Activated CD8-positive, alpha-beta memory T cell treated with anti-CD3 and anti-CD28 coated beads for 1 hour (primary cell): ENCODE measurements around the gene TGM2.

Experiments used
- DNase-seq, 2 donors: peaks; one replicate each; pipeline ENCODE4 v3.0.0-alpha.2; 2020; ENCODE audit warnings: low read depth in 1 of 2; ENCODE audit errors: extremely low read depth in 1 of 2

The TGM2 gene

DNA sequence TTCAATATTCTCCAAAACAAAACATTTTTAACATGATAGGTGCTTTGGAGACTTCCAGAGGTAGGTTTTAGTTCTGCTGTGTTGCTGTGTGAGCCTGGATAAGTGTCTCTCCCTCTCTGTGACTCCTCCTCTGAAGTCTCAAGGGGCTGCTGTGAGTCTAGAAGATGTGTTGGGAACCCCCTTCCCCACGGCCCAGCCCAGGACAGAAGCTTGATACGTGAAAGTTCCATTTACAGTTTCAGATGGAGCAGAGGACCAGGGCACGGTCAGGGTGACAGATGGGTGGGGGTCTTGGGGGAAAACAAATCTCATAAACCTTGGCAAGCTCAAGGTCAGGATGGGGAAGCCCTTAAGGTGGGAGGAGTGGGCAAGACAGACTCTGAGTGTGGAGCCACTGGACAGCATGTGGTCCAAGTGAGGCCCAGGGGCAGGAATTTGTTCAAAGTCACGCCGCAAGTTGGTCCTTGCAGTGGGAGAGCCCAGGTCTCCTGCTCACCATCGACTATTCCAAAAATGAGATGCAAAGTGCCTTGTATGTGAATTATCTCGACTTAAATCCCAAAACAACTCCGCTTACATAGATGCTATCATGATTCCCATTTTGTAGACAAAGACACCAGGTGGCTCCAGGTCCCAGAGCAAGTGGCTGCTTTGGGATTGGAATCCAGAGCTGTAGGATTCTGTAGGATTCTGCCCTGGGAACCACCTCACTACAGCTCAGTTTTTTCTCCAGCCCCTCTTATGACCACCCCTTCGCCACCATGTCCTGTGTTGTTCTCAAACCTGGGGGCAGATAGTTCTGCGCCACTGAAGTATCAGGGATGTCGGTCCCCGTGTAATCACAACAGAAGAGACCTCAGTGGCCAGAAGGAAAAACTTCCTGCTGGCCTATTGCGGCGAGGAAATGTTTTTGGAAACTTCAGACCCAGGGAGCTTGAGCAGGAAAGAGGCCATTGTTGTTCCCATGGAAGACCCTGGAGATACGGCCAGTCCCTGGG is 1.9 kb downstream of the TGM2 start:
- no peak for DNase-seq

DNA sequence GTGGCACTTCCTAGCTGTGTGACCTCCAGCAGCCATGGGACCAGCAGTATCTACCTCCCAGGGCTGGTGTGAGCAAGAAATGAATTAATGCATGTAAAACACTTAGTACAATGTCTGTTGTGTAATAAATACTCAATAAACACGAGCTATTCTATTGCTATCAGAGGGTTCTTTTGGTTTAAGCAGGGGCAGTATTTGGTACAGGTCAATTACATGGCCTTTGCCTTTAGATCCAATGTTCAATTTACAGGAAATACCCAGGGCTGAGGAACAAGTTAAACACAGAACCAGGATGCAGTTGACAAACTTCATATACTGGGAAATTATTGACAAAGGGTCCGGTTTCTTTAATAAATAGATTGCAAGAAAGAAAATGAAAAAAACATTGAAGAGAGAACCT is 2.9 kb downstream of the TGM2 start:
- DNase-seq = no peak

DNA sequence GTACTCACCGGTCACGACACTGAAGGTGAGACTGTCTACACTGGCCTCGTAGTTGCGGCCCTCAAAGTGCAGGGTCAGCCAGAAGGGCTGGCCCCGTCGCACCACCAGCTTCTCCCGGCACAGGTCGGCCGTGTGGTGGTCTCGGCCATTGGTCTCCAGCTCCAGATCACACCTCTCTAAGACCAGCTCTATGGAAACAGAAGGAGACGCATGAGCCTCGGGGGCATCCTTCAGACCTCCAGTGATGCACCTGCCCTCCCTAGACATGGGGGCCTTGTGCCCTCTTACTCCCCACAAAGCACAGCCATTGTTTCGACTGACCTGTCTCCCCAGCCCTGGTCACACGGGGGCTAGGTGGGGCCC is 3.7 kb downstream of the TGM2 start:
- DNase-seq = no peak

DNA sequence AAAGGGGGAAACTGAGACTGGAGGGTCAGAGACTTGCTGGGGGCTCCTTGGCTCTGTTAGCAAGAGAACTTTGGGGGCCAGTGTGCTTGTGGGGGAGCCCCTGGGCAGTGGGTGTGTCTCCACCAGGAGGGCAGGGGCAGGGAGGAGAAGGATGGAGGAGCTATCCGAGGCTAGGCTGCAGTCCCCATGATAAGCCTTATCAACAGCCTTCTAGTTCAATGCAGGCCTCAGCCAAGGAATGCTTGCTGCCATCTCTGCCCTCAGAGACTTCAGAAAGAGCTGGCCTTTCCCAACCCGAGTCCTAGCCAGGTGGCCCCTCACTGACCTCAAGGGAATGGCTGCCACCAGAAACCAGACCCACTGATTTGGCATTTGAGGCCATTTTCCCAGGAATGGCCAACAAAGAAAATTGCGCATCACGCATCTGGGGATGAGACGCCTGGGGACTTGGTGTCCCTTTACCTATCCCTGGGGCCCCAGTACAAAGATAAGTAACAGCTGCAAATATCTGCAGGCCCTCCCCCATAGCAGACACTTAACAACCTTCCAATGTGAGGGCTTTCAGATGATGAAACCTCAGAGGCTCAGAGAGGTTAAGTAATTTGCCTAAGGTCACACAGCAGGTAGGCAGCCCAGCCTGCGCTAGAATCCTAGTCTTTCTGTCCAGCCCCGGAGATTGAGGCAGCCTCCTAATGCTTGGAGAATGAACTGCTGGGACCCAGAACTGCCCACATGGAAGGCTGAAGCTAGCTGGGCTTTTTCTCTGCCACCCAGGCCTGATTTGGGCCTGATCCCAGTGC is 4.9 kb downstream of the TGM2 start:
- DNase-seq = no peak

DNA sequence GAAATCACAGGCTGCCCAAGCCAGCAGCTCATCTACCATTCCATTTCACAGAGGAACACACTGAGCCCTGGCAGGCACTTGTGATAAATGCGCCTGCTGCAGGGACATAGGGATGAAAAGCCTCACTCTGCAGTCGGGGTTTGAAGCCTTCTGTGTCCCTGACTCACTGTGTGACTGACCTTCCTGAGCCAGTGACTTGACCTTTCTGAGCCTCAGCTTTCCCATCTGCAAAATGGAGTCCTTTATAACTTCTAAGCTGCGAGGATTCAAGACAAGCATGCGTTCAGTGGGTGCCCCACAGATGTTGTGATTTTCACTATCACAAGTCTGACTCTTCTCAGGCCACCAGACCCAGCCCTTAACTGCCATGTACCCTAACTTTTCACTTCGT is 5.5 kb downstream of the TGM2 start:
- DNase-seq = no peak

DNA sequence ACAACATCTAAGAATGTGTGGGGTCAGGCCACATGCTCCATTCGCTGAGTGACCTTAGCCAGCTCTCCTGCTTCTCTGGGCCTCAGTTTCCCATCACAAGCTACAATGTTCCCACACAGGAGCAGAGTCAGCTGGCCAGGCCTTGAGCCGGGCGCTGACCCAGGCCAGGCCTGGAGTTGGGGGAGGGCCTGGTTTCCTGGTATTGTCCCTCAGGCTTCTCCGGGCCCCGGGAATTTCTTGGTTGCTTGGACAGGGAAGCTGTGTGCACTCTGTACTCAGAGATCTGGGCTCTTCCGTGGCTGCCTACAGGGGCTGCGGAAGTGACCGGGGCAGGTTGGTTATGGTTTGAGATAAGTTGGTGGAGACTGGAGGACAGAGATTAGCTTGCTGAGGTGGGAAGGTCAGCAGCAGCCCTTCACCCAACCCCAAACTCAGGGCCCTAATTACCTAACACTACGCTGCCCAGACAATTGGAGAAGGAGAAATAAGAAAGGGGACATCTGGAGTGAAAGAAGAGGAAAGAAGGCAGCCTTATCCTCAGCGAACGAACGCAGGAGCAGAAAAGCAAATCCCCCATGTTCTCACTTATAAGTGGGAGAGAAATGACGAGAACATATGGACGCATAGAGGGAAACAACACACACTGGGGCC is 6.2 kb downstream of the TGM2 start:
- DNase-seq = no peak

DNA sequence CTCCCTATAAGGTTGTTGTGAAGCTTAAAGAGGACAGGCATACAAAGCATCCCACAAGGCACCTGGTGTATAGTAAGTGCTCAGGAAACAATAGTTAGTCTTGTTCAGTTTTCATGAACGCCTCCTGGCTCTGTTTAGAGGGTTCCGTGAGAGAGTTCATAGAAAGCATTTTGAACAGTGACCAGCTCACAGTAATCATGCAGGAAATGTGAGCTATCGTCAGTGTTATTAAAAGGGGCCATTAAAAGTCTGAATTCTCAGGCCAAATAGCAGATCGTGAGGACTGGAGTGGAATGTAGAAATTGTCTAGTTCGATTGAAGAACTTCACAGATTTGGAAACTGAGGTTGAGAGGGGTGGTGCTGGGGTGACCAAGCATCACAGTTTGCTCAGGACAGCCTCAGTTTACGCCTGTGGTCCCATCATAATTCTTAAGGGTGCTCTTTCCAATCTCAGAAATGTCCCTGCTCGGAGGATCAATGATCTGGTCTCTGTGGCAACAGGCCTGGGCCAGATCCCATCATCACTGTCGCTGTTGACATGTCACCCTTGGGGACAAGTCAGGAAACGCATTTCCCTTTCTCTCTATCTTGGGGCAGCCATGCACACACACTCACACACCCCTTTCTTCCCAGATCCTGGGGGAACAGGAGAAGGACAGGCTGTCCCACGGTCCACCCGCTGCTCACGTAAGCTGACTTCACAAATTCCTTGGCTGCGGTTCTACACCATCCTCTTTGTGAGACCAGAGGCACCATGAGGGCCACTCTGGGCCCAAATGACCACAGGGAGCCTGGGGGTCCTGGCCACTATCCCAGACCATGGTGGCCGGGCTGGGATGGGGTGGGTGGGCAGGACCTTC is 7.2 kb downstream of the TGM2 start:
- no peak for DNase-seq

DNA sequence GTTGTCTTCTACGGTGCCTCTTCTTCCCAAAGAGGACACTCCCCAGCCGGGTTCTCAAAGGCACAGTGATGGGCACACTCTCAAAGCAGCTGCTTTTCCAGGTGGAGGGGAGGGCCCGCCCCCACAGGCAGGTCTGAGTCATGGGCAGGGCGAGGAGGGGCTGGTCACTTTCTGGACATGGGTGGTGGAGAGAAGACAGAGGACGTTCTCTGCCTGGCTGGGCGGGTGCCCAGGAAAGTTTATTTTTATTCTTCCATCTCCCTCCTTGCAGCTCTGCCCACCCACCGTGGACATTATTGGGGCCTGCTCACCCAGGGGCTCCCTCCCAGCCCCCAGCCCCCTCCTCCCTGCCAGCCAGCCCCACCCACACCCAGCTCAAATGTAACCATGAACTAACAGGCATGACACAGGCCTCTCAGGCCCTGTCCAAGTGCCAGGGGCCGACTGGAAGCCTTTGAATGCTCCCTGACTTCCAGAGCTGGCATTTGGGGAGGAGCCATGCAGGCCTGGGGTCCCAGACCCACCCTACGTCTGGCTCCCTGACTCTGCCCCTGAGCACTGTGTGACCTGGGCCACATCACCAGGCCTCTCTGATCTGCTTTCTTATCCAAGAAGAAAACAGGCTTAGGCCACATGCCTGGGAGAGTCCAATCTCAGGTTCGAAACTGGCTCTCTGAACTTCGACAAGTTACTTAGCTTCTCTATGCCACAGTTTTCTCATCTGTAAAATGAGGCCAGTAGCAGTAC is 8.0 kb downstream of the TGM2 start:
- no peak for DNase-seq

DNA sequence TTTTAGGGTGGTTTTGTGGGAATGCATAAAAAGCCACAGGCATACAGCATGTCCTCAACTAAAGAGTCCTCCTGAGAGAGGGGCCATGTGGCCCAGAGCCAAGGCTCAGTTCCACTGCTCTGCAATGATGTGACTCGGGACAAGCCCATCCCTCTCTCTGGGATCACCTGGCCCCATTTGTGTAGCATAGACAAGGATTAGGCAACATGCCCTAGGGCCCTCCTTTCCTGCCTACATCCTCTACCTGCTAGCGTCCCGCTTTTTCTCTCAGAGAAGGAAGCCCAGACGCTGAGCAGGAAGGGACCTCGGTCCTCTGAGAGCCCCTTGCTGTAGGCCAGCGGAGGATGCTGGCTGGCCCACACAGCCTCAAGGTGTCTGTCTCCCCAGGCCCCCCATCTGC is 8.8 kb downstream of the TGM2 start:
- no peak for DNase-seq

DNA sequence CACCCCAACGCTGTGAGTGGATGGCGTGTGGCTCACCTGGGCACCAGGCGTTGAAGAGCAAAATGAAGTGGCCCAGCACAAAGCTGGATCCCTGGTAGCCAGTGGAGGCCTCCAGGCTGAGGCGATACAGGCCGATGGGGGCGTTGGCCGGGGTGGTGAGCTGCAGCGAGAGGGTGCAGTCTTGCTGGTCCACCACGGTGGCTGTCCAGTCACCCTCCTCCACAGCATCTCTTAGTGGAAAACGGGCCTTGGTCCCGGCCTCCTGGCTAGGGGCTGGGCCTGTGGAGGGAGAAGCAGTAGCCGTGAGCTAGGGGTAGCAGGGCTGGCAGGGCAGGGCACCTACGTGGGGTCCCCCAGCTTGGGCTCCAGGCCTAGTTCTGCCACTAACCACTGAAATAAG is 9.3 kb downstream of the TGM2 start:
- DNase-seq = no peak

DNA sequence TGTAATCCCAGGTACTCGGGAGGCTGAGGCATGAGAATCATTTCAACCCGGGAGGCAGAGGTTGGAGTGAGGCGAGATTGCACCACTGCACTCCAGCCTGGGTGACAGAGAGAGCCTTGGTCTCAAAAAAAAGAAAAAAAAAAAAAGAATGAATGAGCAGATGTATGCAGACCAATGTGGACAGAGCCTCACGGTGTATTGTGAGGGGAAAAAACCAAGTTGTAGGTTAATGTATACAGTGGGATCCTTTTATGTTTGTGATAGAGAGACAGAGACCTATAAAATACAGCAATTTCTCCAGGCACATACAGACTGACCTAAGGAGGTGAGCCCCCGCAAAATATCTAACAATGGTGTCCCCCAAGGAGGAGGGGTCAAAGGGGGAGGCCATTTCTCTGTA is 11.7 kb downstream of the TGM2 start:
- no peak for DNase-seq

DNA sequence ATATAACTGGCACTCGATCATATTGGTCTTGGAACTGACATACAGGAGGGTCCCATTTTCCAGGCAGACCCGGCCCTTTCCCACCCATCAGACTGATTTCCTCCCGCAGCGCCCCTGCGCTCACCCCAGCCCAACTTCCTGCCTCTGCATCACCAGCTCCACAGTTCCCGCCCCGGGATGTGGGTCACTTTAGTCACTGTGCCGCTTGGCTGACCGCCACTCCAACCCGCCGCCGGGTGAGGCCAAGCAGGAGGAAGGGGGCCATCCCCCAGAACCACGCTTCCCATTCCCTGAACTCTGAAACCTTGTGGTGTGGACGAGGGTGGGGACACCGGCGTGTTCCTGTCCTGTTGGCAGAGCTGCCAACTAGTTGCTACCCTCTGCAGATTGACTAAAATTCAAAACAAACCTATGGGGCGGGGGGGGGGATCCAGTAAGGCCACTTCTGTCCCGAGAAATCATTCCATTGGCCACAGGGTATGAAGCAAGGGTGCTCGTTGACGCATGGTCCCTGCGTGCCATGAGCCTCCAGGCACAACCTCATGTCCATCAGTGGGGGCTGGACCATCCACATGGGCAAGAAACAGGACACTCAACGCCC is 12.3 kb downstream of the TGM2 start:
- no peak for DNase-seq

DNA sequence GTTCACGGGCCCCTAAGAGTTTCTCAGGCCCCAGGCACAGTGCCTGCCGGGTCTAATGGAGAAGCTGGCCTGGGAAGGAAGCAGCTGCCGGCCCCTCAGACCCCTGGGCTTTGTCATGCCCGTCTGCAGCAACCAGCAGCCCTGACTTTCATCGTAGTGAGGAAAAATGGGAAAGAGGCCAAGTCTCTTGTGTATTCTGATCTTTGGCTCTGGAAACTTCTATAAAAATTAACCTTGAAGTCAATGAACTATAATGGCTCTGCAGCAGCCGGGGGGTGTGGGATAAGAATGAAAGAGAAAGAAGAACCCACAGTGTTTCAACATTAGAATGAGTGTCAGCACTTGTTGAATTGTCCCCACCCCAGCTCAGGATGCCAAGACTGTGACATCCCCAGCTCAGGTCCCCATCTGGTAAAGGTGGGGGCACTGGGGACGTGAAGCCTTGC is 12.9 kb downstream of the TGM2 start:
- DNase-seq = no peak

DNA sequence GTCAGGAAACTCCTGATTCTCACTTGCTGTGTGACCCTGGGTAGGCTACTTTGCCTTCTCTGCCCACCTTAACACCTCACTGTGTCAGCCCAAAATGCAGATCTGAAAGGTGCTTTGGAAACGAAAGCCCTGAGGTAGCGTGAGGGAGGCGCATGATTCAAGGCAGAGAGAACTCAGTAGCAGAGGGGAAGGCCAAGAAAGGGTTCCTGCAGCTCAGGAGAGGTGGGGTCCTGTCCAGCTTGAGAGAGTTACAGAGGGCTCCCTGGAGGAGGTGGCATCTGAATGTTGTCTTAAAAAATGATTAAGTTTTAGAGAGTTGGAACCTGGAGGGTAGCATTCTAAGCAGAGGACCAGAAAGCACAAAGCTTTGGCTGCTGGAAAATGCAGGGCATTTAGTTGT is 13.6 kb downstream of the TGM2 start:
- DNase-seq = no peak

DNA sequence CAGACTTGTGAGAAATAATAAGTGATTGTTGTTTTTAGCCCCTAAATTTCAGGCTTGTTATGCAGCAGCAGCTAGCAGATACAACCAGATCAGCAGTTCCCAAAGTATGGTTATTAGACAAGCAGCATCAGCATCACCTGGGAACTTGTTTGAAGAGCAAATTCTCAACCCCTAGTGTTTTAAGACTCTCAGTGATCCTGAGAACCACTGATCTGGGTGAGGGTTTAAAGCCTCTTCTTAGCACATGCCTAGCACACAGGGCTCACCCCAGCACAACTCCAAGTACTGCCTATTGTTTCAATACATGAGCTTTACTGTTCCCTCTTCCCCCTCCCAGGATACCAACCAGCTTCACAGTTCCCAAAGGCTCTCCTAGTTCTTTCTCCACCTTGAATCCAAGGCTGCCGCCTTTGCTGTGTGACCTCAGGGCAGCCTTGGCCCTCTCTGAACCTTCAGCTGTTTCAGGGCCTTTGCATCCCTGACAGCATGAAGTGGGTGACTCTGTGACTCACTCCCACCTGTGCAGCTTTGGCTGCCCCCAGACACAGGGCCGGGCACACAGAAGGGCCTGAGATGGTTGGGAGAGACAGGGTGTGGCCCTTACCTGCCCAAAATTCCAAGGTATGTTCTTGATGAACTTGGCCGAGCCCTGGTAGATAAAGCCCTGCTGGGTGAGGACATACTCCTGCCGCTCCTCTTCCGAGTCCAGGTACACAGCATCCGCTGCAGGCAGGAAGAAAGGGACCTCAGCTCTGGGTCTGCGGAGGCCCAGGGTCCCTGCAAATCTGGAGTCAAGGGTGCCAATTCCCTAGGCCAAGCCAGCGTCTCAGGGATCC is 14.5 kb downstream of the TGM2 start:
- DNase-seq = no peak

DNA sequence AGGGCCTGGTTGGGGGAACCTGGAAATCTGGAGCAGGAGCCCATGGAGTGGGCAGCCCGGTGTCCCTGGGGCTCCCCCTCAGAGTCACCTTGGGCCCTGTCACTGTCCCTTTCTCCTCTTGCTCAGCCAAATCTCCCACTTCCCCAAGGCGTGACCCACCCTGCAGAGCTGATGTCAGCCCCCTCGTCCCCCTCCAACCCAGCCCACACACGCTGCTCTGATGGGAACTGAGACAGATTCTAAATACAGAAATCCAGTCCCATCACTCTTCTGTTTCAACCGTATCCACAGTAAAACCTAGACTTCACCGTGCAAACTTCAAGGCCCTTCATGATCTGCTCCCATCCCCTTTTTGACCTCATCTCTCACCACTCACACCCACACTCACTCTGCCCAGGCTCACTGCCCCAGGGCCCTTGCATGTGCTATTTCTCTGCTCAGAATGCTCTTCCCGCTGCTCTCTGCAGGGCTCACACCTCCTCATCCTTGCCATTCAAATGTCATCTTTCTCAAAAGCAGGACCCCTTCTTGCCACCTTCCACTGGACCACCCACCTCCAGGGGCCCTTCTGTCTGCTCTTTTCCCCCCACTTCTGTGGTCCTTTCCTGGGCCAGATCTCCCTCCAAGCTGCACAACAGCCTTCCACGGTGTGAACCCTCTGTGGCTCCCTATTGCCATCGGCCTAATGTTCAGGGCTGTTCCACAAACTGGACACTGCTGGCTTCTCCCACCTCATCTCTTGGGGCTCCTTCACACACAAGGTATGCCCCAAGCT is 16.6 kb downstream of the TGM2 start:
- DNase-seq = no peak

DNA sequence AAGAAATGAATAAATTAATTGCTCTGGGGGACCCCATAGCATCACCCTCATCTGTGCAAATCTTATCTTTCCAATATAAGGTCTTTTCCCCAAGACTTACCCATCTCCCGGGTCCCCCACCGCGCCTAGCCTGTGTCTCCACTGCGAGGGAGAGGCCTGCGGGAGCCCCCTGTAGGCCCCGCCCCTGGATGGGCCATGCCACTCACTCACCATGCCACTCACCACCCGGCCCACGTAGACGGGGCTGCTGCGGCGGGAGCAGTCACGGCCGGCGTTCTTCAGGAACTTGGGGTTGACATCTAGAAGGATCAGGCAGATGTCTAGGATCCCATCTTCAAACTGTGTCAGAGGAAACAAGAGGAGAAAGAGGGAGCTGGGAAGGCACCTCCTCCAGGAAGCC is 17.3 kb downstream of the TGM2 start:
- no peak for DNase-seq

DNA sequence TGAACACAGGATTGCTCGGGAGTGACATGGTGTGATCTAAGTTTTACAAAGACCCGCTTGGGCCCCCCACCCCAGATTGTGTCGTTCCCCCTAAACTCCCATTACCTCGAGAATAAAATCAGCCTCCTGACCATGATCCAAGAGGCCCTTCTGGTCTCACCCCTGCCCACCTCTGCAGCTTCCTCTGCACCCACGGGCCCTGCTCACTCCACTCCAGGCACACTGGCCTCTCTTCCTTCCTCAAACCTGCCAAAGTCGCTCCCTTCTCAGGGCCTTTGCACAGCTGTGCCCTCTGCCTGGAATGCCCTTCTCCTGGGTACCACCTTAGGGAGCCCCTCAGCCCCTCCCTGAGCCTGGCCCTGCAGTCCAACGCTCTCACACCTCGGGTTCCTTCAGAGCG is 17.9 kb downstream of the TGM2 start:
- no peak for DNase-seq
